Panc1 (cell line): ENCODE results near the gene TBCK.

Source experiments
- POLR2AphosphoS5 ChIP-seq: IDR thresholded peaks from 2 replicates; pipeline ENCODE4 v1.6.1; 2012; ENCODE audit warnings: mild to moderate bottlenecking, low read depth, low read length, moderate library complexity
- TCF7L2 ChIP-seq: IDR thresholded peaks from 2 replicates; pipeline ENCODE4 v1.6.1; 2011; ENCODE audit warnings: mild to moderate bottlenecking, low read depth, low read length, inconsistent platforms
- TF ChIP-seq, protein P1 (sequence below): fragments of 450-650 bp; IDR thresholded peaks from 2 replicates; pipeline ENCODE4 v1.5.1; 2017; ENCODE audit warnings: mild to moderate bottlenecking
- TF ChIP-seq, protein P2 (sequence below), 2 experiments: IDR thresholded peaks; 2 replicates each; pipeline ENCODE4 v1.6.1; 2011 to 2012; ENCODE audit warnings: low read depth in 2 of 2, control low read depth in 1 of 2, low read length in 1 of 2, mild to moderate bottlenecking in 1 of 2, moderate library complexity in 1 of 2; ENCODE audit not compliant: insufficient read depth in 1 of 2

DNA sequence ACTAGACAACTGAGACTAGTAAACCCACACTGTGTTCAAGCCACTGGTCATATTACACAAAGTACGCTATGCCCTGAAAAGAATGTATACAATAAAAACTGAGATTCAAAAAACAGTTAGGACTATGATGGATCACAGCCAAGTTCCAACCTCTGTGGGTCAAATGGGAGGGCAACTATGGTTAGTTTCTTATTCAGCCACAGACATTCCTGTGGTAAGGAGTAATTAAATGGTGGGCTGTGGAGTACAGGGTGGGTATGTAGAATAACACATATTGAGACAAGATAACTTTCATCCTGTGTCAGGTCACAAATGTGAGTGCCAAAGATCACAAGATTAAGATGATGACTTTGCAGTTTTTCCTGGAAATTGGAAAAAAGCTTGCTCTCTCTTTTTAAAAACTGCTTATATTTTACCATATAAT, 253.5 kb downstream of the TBCK start:
- TF ChIP-seq, protein P1, sequence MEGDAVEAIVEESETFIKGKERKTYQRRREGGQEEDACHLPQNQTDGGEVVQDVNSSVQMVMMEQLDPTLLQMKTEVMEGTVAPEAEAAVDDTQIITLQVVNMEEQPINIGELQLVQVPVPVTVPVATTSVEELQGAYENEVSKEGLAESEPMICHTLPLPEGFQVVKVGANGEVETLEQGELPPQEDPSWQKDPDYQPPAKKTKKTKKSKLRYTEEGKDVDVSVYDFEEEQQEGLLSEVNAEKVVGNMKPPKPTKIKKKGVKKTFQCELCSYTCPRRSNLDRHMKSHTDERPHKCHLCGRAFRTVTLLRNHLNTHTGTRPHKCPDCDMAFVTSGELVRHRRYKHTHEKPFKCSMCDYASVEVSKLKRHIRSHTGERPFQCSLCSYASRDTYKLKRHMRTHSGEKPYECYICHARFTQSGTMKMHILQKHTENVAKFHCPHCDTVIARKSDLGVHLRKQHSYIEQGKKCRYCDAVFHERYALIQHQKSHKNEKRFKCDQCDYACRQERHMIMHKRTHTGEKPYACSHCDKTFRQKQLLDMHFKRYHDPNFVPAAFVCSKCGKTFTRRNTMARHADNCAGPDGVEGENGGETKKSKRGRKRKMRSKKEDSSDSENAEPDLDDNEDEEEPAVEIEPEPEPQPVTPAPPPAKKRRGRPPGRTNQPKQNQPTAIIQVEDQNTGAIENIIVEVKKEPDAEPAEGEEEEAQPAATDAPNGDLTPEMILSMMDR, result no peak
- no peak for TF ChIP-seq POLR2AphosphoS5
- TF ChIP-seq, protein P2, sequence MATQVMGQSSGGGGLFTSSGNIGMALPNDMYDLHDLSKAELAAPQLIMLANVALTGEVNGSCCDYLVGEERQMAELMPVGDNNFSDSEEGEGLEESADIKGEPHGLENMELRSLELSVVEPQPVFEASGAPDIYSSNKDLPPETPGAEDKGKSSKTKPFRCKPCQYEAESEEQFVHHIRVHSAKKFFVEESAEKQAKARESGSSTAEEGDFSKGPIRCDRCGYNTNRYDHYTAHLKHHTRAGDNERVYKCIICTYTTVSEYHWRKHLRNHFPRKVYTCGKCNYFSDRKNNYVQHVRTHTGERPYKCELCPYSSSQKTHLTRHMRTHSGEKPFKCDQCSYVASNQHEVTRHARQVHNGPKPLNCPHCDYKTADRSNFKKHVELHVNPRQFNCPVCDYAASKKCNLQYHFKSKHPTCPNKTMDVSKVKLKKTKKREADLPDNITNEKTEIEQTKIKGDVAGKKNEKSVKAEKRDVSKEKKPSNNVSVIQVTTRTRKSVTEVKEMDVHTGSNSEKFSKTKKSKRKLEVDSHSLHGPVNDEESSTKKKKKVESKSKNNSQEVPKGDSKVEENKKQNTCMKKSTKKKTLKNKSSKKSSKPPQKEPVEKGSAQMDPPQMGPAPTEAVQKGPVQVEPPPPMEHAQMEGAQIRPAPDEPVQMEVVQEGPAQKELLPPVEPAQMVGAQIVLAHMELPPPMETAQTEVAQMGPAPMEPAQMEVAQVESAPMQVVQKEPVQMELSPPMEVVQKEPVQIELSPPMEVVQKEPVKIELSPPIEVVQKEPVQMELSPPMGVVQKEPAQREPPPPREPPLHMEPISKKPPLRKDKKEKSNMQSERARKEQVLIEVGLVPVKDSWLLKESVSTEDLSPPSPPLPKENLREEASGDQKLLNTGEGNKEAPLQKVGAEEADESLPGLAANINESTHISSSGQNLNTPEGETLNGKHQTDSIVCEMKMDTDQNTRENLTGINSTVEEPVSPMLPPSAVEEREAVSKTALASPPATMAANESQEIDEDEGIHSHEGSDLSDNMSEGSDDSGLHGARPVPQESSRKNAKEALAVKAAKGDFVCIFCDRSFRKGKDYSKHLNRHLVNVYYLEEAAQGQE (IDR thresholded peaks at IDR 0.05; ENCODE audit: insufficient read depth in 1 of 2, low read depth in 2 of 2, low read length in 1 of 2), result no peak
- TF ChIP-seq TCF7L2, result peak; percentile 63
